ENCODE measurements around the gene RNF157.
"Not testable (repeated sequence)": the region's sequence is repeated elsewhere in the genome, so short reads cannot be mapped to it uniquely, and the experiment has no call there.

Gene RNF157

GRCh38 chr17:76252967-76253766, 12.9 kb upstream of the RNF157 start:
- not testable (repeated sequence) for DNase-seq

GRCh38 chr17:76252040-76252954, 12.0 kb upstream of the RNF157 start:
- DNase-seq, result no peak

- DNase-seq, result no peak
These were observed 11.3 kb upstream of the RNF157 start for GRCh38 chr17:76251478-76252039.

GRCh38 chr17:76250141-76250540, 9.8 kb upstream of the RNF157 start:
- DNase-seq, result no peak

- no peak for DNase-seq
These were observed 7.9 kb upstream of the RNF157 start for GRCh38 chr17:76248013-76248782.

- no peak for DNase-seq
These were observed 7.0 kb upstream of the RNF157 start for GRCh38 chr17:76247304-76247703.

- DNase-seq, result no peak
These were observed 6.1 kb upstream of the RNF157 start for GRCh38 chr17:76246080-76247066.

- not testable (repeated sequence) for DNase-seq
These were observed 4.4 kb upstream of the RNF157 start for GRCh38 chr17:76244721-76245120.

GRCh38 chr17:76243826-76244679, 3.8 kb upstream of the RNF157 start:
- DNase-seq, result no peak

GRCh38 chr17:76241691-76242255, 1.5 kb upstream of the RNF157 start:
- no peak for DNase-seq

- DNase-seq, result no peak
These were observed 878 bp upstream of the RNF157 start for GRCh38 chr17:76241204-76241538.

- DNase-seq, result no peak
These were observed 587 bp downstream of the RNF157 start for GRCh38 chr17:76239538-76240274.

- no peak for DNase-seq
These were observed 1.3 kb downstream of the RNF157 start for GRCh38 chr17:76238847-76239537.

GRCh38 chr17:76237859-76238313, 2.4 kb downstream of the RNF157 start:
- DNase-seq, result no peak

- no peak for DNase-seq
These were observed 3.7 kb downstream of the RNF157 start for GRCh38 chr17:76236603-76237002.

- DNase-seq, result no peak
These were observed 4.4 kb downstream of the RNF157 start for GRCh38 chr17:76235883-76236282.

- no peak for DNase-seq
These were observed 6.0 kb downstream of the RNF157 start for GRCh38 chr17:76234354-76234679.

GRCh38 chr17:76233588-76234353, 6.5 kb downstream of the RNF157 start:
- DNase-seq, result no peak
